CD4-positive, alpha-beta T cell treated with Interferon gamma for 1 hour (primary cell): ENCODE data around the gene SMIM32.

Source experiments
- DNase-seq: peaks from one replicate; pipeline ENCODE4 v3.0.0-alpha.2; 2020

SMIM32 gene

GRCh38 chr5:136192526-136193321 is at the start of gene SMIM32:
Gene SMIM32 (minus strand): TSS chr5:136193162. CDS start chr5:136192524, 638 bp downstream.
- DNase-seq = no peak

- DNase-seq = no peak
Observed at GRCh38 chr5:136242611-136243010, 49.6 kb upstream of the SMIM32 start.

GRCh38 chr5:136242136-136242535 is 49.2 kb upstream of the SMIM32 start:
- no peak for DNase-seq

GRCh38 chr5:136240894-136241293 is 47.9 kb upstream of the SMIM32 start:
- DNase-seq = no peak

- DNase-seq = no peak
Observed at GRCh38 chr5:136236479-136237083, 43.6 kb upstream of the SMIM32 start.

- no peak for DNase-seq
Observed at GRCh38 chr5:136235321-136235720, 42.4 kb upstream of the SMIM32 start.

GRCh38 chr5:136232316-136232715 is 39.4 kb upstream of the SMIM32 start:
- no peak for DNase-seq

GRCh38 chr5:136230176-136230575 is 37.2 kb upstream of the SMIM32 start:
- no peak for DNase-seq

- DNase-seq = no peak
Observed at GRCh38 chr5:136228136-136228757, 35.3 kb upstream of the SMIM32 start.

- DNase-seq = no peak
Observed at GRCh38 chr5:136226401-136226800, 33.4 kb upstream of the SMIM32 start.

GRCh38 chr5:136225796-136226195 is 32.8 kb upstream of the SMIM32 start:
- DNase-seq = no peak

GRCh38 chr5:136222580-136223235 is 29.7 kb upstream of the SMIM32 start:
- DNase-seq = no peak

- no peak for DNase-seq
Observed at GRCh38 chr5:136221340-136221739, 28.4 kb upstream of the SMIM32 start.

GRCh38 chr5:136216230-136216629 is 23.3 kb upstream of the SMIM32 start:
- DNase-seq = no peak

- DNase-seq = no peak
Observed at GRCh38 chr5:136215812-136216211, 22.9 kb upstream of the SMIM32 start.

- DNase-seq = no peak
Observed at GRCh38 chr5:136213919-136214493, 21.0 kb upstream of the SMIM32 start.

GRCh38 chr5:136212252-136212721 is 19.3 kb upstream of the SMIM32 start:
- peak; percentile 7 for DNase-seq

GRCh38 chr5:136211282-136212040 is 18.5 kb upstream of the SMIM32 start:
- no peak for DNase-seq

- DNase-seq = no peak
Observed at GRCh38 chr5:136210259-136210658, 17.3 kb upstream of the SMIM32 start.

- no peak for DNase-seq
Observed at GRCh38 chr5:136209346-136209910, 16.5 kb upstream of the SMIM32 start.

- no peak for DNase-seq
Observed at GRCh38 chr5:136208916-136209315, 16.0 kb upstream of the SMIM32 start.

- DNase-seq = no peak
Observed at GRCh38 chr5:136207631-136208030, 14.7 kb upstream of the SMIM32 start.
